GM19397 (cell line): ENCODE results near the gene CFAP43.

Source experiments
- ATAC-seq: cut with Tn5 transposase; IDR thresholded peaks from one replicate; pipeline ENCODE4 v1.9.1; 2021; ENCODE audit warnings: mild to moderate bottlenecking, moderate library complexity; ENCODE audit not compliant: unreplicated experiment

Gene CFAP43

GRCh38 chr10:104099941-104100340 is 132.2 kb downstream of the CFAP43 start:
- no peak for ATAC-seq

DNA sequence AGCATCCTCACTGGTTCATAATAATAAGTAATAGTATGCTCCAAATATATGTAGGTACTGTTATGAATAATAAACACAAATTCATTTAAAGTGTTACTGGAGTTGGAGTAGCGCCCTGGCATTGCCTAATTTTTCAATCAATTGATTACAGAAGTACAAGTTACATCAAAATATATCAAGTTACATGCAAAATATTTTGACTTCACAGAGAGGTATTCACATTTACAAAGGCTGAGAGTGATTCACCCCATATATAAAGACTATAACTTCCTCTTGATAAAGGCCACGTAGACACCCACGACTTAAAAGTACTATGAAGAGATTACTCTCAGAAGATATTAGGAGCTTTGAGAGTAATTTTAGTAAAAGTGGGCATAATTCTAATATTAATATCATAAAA is 132.9 kb downstream of the CFAP43 start:
- no peak for ATAC-seq

- no peak for ATAC-seq
Measured at GRCh38 chr10:104098358-104098925, 133.7 kb downstream of the CFAP43 start.

- no peak for ATAC-seq
Measured at GRCh38 chr10:104096692-104097091, 135.5 kb downstream of the CFAP43 start.

DNA sequence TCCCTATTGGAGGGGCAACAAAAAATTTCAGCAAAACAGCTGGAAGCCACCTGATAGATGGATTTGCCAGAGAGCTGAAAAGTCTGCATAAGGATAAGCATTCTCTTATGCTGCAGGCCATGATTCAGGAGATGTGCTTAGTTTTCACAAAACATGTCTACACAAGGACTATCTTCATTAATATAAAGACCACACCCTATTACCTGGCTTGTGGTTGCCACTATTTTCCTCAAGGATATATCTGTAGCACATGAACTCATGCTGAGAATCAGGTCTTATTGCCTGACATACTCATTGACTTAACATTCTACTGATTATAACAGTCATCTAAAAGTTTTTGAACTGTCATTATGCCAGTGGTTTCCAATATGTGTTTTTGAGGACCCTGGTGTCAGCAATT is 139.4 kb downstream of the CFAP43 start:
- ATAC-seq = no peak

DNA sequence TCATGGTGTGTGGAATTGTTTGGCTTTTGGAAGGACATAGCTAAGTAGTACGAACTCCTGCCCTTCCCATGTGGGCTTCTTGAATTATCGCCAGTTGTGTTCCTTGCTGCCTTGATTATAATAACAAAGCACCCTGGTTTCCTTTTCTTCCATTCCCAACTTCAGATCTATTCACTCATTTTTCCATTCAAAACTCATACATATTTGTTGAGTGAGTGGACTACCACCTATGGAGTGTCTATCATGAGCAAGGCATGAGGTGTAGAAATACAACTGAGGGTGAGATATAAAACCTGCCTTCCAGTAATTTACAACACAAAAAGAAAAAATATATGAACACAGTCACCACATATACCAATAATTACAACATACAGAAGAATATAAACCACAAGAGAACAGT is 141.6 kb downstream of the CFAP43 start:
- ATAC-seq = no peak

DNA sequence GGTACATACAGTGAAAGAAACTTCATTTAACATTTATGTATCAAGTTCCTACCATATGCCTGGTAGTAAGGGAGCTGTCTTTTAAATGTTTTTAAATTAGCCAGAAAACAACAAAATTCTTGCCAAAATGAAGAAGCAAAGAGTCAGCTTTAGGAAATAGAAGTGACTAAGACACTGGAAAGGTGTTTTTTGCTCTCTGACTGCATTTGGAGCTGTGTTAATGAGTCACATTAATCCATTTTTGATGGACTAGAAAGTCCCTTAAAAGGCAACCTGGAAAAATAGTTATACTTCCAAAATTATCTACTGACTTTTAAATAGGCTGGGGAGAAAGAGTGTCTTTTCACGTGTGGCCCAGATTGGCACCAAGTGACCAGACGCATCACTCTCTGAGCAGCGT is 142.5 kb downstream of the CFAP43 start:
- ATAC-seq = no peak

DNA sequence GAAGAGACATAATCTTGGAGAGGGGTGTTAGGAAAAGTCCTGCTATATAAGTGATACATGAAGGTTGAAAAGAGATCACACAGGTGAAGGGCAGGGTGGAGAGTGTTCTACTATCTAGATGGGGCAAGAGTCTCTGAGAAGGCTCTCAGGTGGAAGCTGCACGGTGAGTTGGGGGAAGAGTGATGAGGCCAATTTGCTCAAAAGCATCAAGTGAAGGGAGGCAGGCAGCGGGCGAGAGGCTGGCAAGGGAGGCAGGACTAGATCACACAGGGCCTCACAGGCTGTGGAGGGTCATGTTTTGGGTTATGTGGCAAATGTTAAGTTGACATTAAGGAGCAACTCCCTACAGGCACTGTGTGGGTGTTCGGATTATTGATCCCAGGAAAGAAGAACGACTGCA is 143.9 kb downstream of the CFAP43 start:
- ATAC-seq = no peak

DNA sequence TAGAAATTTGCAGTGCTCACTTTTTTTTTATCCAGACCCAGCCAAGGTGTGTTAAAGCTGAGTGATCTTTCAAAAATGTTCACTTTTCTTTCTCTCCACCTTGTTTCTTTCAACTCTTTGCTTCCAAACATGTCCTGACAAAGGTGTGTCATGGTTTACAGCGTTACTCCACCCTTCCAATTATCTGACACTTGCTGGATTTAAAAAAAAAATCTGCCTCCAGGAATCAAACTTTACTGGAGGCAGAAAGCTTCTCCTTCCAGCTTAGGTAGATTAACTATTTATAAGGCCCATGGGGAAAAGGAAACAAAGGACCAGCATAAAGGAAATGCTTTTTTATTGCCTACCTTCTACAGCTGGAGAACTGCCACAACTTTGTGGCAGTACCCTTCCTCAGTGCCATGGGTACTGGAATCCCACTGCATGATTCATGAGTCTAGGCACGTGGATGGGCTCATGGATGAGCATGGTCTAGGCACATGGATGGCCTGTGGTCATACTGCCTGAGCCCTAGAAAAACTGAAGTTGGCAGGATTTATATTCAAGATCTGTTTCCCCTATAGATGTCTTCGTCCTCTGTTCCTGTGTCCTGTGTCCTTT is 146.3 kb downstream of the CFAP43 start, which contains the start of gene COL17A1:
Gene COL17A1 (minus strand): TSS at position 80 of the 600 bp plus-strand sequence. CDS start 5,207 bp downstream, outside the sequence.
- ATAC-seq = no peak

DNA sequence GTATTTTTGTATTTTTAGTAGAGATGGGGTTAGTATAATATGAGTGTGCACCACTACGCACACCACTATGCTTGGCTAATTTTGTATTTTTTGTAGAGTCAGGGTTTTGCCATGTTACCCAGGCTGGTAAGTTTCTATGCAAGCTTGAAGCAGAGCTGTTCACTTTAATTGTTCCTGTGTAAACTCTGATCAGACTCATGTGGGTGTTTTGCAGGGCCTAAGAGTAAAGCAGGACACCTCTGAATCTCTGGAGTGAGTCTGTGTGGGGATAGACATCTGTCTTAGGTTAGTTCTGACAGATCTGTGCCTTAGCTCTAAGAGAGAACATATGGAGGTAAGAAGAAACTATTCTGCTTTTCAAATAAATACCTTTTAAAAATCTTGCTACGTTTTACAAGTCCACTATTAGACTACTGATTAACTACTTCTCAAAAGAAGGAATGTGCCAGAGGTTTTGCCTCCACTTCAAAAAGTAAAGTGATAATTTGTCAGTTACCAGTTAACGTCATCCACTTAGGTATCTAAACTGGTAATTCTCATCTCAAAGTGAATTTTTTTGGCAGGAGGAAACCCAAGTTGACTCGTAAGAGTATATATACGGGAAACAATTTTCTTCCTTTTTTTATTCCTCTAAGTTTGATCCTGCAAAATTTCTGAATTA is 147.6 kb downstream of the CFAP43 start:
- ATAC-seq = no peak

- no peak for ATAC-seq
Measured at GRCh38 chr10:104081998-104082397, 150.2 kb downstream of the CFAP43 start.

DNA sequence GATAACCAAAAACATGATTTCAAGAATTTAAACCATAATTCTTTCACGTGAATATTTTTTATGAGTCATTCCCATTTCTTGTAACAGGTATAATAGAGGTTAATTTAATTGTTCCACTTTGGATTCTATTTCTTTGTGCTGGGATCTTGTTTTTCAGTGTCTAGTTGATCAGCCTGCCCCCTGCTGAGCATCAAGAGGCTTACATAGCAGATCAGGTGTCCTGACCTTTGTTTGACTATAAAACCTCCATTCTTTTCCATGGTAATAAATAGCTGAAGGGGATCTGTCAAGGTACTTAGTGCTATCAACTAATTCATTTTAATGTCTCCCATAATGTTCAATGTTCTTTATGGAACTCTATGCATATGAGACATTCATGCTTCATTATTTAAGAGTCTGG is 151.4 kb downstream of the CFAP43 start:
- no peak for ATAC-seq
